IPS-NIHi7 (cell line): ENCODE measurements around the gene HNRNPCL2.
"Not testable (repeated sequence)": the region's sequence is repeated elsewhere in the genome, so short reads cannot be mapped to it uniquely, and the experiment has no call there.

Experiments
- DNase-seq: peaks from one replicate; pipeline ENCODE4 v3.0.0; 2012; ENCODE audit warnings: mixed read lengths; ENCODE audit errors: extremely low spot score

HNRNPCL2 gene

DNA sequence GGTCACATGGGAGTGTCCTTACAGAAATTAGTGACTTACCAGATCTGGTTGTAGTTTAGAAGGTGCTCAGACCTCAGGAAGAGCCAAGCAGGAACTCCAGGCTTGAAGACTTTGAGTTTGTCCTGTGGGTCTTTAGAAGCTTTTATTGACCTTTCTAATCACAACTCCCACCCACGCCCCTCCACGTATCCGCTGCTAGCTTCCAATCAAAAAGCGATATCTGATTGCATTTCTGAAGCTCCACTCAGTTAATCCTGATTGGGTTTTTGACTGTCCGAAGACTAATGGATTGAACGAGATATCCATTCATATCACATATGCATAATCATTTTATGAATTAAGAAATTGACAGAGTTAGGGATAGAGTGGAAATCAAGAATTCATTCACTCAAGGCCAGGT is at the start of gene HNRNPCL2:
Gene HNRNPCL2 (minus strand): TSS at position 101 of the 400 bp plus-strand sequence. CDS start 454 bp downstream, outside the sequence.
- not testable (repeated sequence) for DNase-seq

DNA sequence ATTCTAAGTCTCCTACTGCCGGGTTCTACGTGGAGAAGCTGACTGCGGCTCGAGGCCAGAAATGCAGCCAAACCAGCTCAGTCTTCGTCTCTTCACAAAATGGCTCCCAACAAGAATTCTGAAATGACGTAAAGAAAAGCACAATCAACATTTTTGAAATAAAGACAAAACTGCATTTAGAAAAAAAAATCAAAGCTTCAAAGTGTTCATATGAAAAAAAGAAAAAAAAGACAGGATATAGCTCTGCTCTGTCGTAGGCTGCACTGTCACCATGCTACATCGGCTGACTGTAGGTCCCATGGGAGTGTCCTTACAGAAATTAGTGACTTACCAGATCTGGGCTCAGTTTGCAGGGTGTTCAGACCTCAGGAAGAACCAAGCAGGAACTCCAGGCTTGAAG is 48.9 kb upstream of the HNRNPCL2 start, which contains the start of gene HNRNPCL4:
Gene HNRNPCL4 (minus strand): TSS at position 101 of the 400 bp plus-strand sequence. CDS start 164 bp downstream, outside the sequence.
- not testable (repeated sequence) for DNase-seq

DNA sequence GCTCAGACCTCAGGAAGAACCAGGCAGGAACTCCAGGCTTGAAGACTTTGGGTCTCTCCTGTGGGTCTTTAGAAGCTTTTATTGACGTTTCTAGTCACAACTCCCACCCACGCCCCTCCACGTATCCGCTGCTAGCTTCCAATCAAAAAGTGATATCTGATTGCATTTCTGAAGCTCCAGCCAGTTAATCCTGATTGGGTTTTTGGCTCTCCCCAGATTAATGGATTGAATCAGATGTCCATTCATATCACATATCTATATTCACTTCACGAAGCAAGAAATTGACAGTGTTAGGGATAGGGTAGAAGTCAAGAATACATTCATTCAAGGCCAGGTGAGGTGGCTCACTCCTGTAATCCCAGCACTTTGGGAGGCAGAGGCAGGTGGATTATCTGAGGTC is 39.3 kb upstream of the HNRNPCL2 start, which contains the start of gene PRAMEF26:
Gene PRAMEF26 (minus strand): TSS at position 101 of the 400 bp plus-strand sequence. CDS start 2,914 bp downstream, outside the sequence.
- DNase-seq, result not testable (repeated sequence)

DNA sequence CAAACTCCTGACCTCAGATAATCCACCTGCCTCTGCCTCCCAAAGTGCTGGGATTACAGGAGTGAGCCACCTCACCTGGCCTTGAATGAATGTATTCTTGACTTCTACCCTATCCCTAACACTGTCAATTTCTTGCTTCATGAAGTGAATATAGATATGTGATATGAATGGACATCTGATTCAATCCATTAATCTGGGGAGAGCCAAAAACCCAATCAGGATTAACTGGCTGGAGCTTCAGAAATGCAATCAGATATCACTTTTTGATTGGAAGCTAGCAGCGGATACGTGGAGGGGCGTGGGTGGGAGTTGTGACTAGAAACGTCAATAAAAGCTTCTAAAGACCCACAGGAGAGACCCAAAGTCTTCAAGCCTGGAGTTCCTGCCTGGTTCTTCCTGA is 46.2 kb downstream of the HNRNPCL2 start, which contains the start of gene PRAMEF25:
Gene PRAMEF25 (plus strand): TSS at position 301 of the 400 bp plus-strand sequence. CDS start 2,920 bp downstream, outside the sequence.
- not testable (repeated sequence) for DNase-seq
